ENCODE data around the gene QKI. TPM values are rescaled to one million over a fixed set of nuclear protein-coding genes. Genes with fewer than 3 reads are reported as not detected.
"Not testable (repeated sequence)": the region's sequence is repeated elsewhere in the genome, so short reads cannot be mapped to it uniquely, and the experiment has no call there.

Gene QKI
- polyA plus RNA-seq, 1 donor (not counting 4 experiments of a cell fraction or from before 2014, with no cell fraction given), result 53.3 TPM

GRCh38 chr6:163384510-163384909 lies 30.0 kb upstream of the QKI start:
- no peaks in the 10 kb centered on the region for H3K9me1 ChIP-seq (ENCODE audit: control insufficient read depth, extremely low read depth, insufficient read depth, low read length)
- H4K20me1 ChIP-seq (ENCODE audit: control insufficient read depth, extremely low read depth, insufficient read depth, low read length), result no peaks in the 10 kb centered on the region
- no peaks in the 10 kb centered on the region for H3K36me3 ChIP-seq (ENCODE audit: control insufficient read depth in 2 of 2, extremely low read depth in 1 of 2, insufficient read depth in 2 of 2, low read length in 2 of 2)
- DNase-seq (ENCODE audit: low read depth, low spot score), result no peak
- H3K4me1 ChIP-seq (ENCODE audit: control insufficient read depth, extremely low read depth, insufficient read depth, low read length), result peaks cover 22% of the 10 kb centered on the region
- no peak overlapping the region for H3K9ac ChIP-seq (ENCODE audit: control insufficient read depth, extremely low read depth, insufficient read depth, low read length)
- H3K4me2 ChIP-seq (ENCODE audit: control insufficient read depth, extremely low read depth, insufficient read depth, low read depth, low read length), result no peak overlapping the region
- FAIRE-seq, result no peak
- H3K27ac ChIP-seq (ENCODE audit: control insufficient read depth, insufficient read depth, low read length), result no peak overlapping the region
- H2AFZ ChIP-seq (ENCODE audit: control insufficient read depth, low read length), result no peak overlapping the region
- dilution Hi-C loops (cut with MboI; ENCODE audit: extremely low pct_ligation_motif_present, low sequenced_read_pairs), result no loop called here
- H3K27me3 ChIP-seq (ENCODE audit: control insufficient read depth, extremely low read depth, insufficient read depth, low read length), result no peaks in the 10 kb centered on the region
- TF ChIP-seq EZH2 (IDR thresholded peaks at IDR 0.05; ENCODE audit: low read length), result no peak
- TF ChIP-seq CTCF (optimal IDR thresholded peaks at IDR 0.05 in 1 of 3, IDR thresholded peaks at IDR 0.05 in 1 of 3, conservative IDR thresholded peaks at IDR 0.05 in 1 of 3; ENCODE audit: extremely low read depth in 1 of 3, insufficient read depth in 2 of 3, low read length in 3 of 3), result no peak
- H3K9me3 ChIP-seq (ENCODE audit: control insufficient read depth, low read depth, low read length), result no peaks in the 10 kb centered on the region
- H3K79me2 ChIP-seq (ENCODE audit: control insufficient read depth, insufficient read depth, low read length), result no peaks in the 10 kb centered on the region
- H3K4me3 ChIP-seq (ENCODE audit: control insufficient read depth in 2 of 3, extremely low read depth in 1 of 3, insufficient read depth in 2 of 3, low read depth in 1 of 3, low read length in 3 of 3), result no peak overlapping the region

GRCh38 chr6:163385503-163385902 lies 29.0 kb upstream of the QKI start:
- peaks cover 22% of the 10 kb centered on the region for H3K4me1 ChIP-seq (ENCODE audit: control insufficient read depth, extremely low read depth, insufficient read depth, low read length)
- DNase-seq (ENCODE audit: low read depth, low spot score); H3K79me2 ChIP-seq (ENCODE audit: control insufficient read depth, insufficient read depth, low read length); H4K20me1 ChIP-seq (ENCODE audit: control insufficient read depth, extremely low read depth, insufficient read depth, low read length); H3K27me3 ChIP-seq (ENCODE audit: control insufficient read depth, extremely low read depth, insufficient read depth, low read length); dilution Hi-C loops (cut with MboI; ENCODE audit: extremely low pct_ligation_motif_present, low sequenced_read_pairs); H3K27ac ChIP-seq (ENCODE audit: control insufficient read depth, insufficient read depth, low read length); H3K9me3 ChIP-seq (ENCODE audit: control insufficient read depth, low read depth, low read length); H3K4me3 ChIP-seq (ENCODE audit: control insufficient read depth in 2 of 3, extremely low read depth in 1 of 3, insufficient read depth in 2 of 3, low read depth in 1 of 3, low read length in 3 of 3); H3K9ac ChIP-seq (ENCODE audit: control insufficient read depth, extremely low read depth, insufficient read depth, low read length); H2AFZ ChIP-seq (ENCODE audit: control insufficient read depth, low read length); H3K36me3 ChIP-seq (ENCODE audit: control insufficient read depth in 2 of 2, extremely low read depth in 1 of 2, insufficient read depth in 2 of 2, low read length in 2 of 2); FAIRE-seq; H3K4me2 ChIP-seq (ENCODE audit: control insufficient read depth, extremely low read depth, insufficient read depth, low read depth, low read length); H3K9me1 ChIP-seq (ENCODE audit: control insufficient read depth, extremely low read depth, insufficient read depth, low read length): not testable (repeated sequence)

- Histone ChIP-seq H3K9ac (ENCODE audit: control insufficient read depth, extremely low read depth, insufficient read depth, low read length) (no peak overlapping the region), H3K9me3 (ENCODE audit: control insufficient read depth, low read depth, low read length) (no peaks in the 10 kb centered on the region), H2AFZ (ENCODE audit: control insufficient read depth, low read length) (no peak overlapping the region), H3K27me3 (ENCODE audit: control insufficient read depth, extremely low read depth, insufficient read depth, low read length) (no peaks in the 10 kb centered on the region), H3K4me1 (ENCODE audit: control insufficient read depth, extremely low read depth, insufficient read depth, low read length) (peaks cover 24% of the 10 kb centered on the region), H3K36me3 (ENCODE audit: control insufficient read depth in 2 of 2, extremely low read depth in 1 of 2, insufficient read depth in 2 of 2, low read length in 2 of 2) (no peaks in the 10 kb centered on the region), H3K4me2 (ENCODE audit: control insufficient read depth, extremely low read depth, insufficient read depth, low read depth, low read length) (no peak overlapping the region), H3K27ac (ENCODE audit: control insufficient read depth, insufficient read depth, low read length) (peak overlapping the region; percentile 17), H3K79me2 (ENCODE audit: control insufficient read depth, insufficient read depth, low read length) (no peaks in the 10 kb centered on the region), H4K20me1 (ENCODE audit: control insufficient read depth, extremely low read depth, insufficient read depth, low read length) (no peaks in the 10 kb centered on the region), H3K9me1 (ENCODE audit: control insufficient read depth, extremely low read depth, insufficient read depth, low read length) (no peaks in the 10 kb centered on the region), H3K4me3 (ENCODE audit: control insufficient read depth in 2 of 3, extremely low read depth in 1 of 3, insufficient read depth in 2 of 3, low read depth in 1 of 3, low read length in 3 of 3) (no peak overlapping the region)
- DNase-seq (ENCODE audit: low read depth, low spot score) (no peak), FAIRE-seq (no peak)
- dilution Hi-C loops (cut with MboI; ENCODE audit: extremely low pct_ligation_motif_present, low sequenced_read_pairs), result no loop called here
- no peak for TF ChIP-seq CTCF (optimal IDR thresholded peaks at IDR 0.05 in 1 of 3, IDR thresholded peaks at IDR 0.05 in 1 of 3, conservative IDR thresholded peaks at IDR 0.05 in 1 of 3; ENCODE audit: extremely low read depth in 1 of 3, insufficient read depth in 2 of 3, low read length in 3 of 3)
- TF ChIP-seq EZH2 (IDR thresholded peaks at IDR 0.05; ENCODE audit: low read length), result no peak
Measured at GRCh38 chr6:163386329-163386908, 28.1 kb upstream of the QKI start.

Measured in keratinocyte (primary cell).